Measurements from ENCODE around the gene PIGX.
A peak's percentile ranks its signal among the peaks of the same experiment; 100 is the strongest.

PIGX gene

DNA sequence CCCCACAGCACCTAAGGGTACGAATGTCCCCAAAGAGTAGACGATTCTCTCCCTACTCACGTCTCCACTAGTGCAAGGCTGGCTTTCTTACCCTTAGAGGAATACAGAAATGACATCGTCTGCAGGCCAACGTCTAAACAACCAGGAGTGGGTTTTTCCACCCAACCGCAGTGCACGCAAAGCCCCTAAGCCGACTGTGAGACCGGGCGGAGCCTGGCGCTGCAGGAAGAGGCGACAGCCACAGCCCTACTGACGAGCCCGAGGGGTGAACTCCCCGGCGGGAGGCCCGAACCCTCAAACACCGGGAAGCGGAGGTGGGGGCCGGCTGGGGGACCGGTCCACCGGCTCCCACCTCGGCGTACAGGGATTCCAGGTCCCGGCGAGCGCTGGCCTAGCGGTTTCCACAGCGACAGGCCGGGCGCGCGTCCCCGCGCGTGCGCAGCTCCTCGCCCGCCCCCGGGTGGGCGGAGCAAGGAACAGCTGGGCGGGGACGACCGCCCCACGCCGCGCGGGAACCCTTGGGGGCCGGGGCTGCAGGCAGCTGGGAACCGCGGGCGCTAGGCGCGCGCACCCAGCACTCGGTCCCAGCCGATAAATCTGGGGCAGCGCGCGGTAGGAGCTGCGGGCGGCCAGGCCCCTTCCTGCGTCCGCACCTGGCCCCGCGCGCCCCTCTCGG, at the start of gene PIGX, which contains the start of gene CEP19:
Gene PIGX (plus strand): TSS at position 540 of the 676 bp plus-strand sequence.
Gene CEP19 (minus strand): TSS at position 413 of the 676 bp plus-strand sequence. CDS start 3,593 bp downstream, outside the sequence.
- peak; percentile 35 to 94 (median 83) for DNase-seq

DNA sequence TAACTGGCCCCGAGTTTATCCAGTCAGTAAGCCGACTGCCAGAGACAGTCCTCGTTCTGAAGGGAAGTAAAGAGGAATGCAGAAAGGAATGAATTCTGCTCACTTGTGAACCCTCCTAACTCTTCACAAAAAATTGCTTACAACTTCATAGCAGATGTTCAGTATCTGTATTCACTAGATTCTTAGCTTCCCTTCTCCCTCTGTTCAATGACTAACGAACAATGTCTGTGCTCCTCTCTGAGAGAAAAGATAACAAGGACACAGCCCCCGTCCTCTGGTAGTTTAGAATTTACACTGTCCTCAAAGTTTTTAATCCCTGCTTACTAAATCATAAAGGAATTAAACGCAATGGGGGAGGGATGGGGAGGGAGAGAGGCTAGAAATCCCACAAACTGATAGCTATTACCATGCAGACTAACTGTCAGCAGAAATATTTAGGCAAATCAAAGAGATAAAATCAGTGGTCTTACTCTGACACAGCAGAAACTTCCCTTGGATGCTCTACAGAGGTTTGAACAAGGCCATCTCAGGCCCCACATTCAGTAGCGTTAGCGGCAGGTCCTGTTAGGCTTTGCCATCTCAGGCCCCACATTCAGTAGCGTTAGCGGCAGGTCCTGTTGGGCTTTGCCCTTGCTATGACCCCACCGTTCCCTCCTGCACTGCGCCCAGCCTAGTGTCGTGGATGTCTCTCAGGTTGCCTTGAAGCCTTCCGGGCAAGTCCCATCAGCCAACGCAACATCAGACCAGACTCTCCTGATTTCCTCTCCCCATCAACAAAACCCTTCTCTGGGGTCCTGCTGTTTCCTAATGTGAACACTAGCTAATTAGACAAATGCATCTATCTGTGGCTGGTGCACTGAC, 49.2 kb upstream of the PIGX start:
- DNase-seq = no peak

DNA sequence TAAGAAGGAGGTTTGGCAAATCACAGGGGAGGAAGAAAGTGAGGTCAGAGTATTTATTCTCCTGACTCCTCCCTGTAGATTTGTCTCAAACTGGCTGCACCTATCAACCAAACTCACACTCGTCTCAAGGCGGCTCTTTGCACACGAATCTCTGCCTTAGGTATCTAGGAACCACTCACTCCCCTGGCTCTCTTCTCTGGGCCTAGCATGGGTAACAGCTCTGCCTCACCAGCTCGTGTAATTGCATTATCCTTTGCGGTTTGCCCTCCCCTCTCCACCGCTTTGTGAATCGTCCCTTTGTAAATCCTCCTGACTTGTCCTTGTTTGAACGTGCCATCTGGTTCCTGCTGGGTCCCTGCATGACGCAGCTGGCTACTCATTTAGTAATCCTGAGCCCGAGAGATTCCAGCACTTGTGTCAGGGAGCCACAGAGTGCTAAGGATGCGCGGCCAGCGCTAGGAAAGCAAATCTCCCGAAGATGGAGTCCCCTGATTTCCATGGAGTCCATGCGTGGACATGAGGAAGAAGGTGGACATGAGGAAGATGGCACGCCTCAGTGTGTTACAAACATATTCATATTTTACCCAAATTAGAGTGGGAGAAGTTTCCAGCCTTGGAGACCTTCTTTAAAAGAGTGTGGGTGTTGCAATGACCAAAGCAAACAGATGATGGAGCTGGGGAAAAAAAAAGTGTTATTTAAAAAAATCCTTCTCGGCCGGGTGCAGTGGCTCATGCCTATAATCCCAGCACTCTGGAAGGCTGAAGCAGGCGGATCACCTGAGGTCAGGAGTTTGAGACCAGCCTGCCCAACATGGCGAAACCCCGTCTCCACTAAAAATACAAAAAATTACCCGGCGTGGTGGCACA, 45.9 kb upstream of the PIGX start:
- peak in 18 of 51 donors; percentile 7 to 49 (median 22) for DNase-seq

DNA sequence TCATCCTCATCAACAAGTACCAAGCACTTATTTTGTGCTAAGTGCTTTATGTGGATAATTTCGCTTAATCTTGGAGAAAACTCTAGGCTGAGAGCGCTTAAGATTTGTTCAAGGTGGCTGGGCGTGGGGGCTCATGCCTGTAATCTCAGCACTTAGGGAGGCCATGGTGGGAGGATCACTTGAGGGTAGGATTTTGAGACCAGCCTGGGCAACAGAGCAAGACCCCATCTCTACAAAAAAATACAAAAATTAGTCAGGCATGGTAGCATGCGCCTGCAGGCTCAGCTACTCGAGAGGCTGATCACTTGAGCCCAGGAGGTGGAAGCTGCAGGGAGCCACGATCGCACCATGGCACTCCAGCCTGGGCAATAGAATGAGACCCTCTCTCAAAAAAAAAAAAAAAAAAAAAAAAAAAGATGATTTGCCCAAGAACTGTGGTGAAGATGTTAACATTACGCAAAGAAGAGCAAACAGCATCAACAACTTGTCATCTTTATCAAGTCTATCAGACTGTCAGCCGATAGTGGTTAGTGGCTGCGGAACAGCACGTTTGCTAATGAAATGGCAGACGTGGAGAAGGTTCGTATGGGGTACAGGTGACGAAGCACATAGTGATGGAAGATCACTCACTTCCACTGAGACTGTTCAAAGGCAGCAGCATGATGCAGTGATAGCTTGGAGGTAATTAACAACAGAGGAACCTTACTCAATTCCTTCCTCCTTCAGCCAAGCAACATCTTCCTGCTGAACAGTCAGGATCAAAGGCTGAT, 44.9 kb upstream of the PIGX start:
- no peak for DNase-seq

DNA sequence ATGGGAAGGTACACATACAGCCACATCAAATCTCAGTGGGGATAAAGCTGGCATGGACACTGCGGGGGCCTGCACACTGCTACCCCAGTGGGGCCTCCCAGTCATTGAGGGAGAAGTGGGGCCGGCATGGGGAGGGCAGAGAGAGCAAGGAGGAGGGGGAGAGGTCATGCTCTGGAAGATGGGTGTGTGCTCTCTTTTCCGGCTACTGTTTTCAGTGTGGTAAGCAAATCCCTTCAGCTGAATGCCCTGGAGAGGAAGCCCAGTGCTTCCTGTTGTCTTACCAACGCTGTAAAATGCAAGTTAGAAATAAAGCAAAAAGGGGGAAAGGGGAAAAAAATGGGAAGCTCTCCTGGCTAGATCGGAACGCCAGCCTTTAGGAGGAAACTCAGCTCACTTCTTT, 41.8 kb upstream of the PIGX start:
- DNase-seq = no peak

DNA sequence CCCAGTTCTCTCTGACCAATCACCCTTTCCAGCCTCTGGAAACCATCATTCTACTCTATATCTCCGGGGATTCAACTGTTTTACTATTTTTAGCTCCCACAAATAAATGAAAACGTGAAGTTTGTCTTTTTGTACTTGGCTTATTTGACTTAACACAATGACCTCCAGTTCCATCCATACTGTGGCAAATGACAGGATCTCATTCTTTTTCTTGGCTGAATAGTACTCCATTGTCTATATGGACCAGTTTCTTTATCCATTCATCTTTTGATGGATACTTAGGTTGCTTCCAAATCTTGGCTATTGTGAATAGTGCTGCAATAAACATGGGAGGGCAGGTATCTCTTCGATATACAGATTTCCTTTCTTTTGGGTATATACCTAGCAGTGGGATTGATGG, 38.5 kb upstream of the PIGX start:
- DNase-seq = no peak

DNA sequence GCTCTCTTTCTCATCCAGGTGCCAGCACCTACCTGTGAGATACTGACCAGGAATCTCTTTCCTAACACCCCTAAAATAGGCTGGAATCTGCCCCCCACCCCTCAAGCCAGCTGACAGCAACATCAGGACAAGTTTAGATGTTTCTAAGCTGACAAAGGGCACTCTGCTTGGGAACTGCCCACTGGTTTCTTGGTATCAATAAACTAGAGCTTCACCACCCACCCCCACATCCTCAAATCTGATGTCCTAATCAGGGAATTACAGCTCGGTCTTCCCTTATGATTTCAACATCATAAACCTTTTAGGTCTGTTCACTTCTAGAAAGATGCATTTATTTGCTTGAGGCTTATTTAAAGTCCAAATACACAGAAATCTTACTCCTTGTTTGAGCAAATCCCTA, 34.8 kb upstream of the PIGX start:
- DNase-seq = no peak

DNA sequence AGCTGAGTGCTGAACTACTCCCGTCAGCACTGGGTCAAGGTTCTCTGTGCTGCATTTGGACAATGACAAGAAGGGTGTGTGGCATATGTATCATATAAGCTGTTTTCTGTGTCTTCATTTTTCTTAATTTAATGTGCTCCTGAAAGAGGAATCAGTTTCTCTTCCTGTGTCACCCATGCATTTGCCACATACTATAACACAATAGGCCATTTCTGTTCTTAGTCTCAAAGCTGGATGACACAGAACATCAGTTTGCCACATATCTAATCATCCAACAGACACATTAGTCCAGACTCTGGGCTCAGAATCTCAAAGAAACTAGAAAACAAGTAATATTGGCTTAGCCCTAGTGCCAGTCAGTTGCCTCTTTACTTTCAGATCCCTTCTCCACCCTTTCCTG, 34.2 kb upstream of the PIGX start:
- no peak for DNase-seq

DNA sequence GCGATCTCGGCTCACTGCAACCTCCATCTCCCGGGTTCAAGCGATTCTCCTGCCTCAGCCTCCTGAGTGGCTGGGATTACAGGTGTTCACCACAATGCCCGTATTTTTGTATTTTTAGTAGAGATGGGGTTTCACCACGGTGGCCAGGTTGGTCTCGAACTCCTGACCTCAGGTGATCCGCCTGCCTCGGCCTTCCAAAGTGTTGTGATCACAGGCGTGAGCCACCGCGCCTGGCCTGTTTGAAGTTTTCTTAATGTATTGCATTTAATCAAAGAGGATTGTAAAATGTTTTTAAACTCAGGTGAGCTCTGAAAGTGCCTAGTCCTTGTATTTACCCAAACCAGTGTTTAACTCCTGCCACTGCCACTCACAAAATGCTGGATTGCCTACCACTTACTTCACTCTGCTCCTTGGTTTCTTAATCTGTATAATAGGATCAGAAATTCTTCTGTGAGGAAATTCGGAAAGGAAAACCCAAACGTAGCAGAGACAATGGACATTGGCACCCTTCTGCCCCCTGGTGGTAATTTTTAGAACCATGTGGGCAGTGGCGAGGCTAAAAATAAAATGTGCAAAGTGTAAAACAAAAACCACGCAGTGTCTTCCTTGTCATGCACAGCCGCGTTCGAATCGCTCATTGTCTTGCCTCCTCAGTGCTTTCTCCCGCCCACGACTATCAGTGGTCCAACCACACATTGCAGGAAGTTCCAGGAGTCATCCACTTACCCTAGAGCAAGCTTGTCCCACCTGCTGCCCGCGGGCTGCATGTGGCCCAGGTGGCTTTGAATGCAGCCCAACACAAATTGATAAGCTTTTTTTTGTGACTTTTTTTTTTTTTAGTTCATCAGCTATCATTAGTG, 27.4 kb upstream of the PIGX start:
- DNase-seq = peak in 41 of 51 donors; percentile 6 to 75 (median 24)

DNA sequence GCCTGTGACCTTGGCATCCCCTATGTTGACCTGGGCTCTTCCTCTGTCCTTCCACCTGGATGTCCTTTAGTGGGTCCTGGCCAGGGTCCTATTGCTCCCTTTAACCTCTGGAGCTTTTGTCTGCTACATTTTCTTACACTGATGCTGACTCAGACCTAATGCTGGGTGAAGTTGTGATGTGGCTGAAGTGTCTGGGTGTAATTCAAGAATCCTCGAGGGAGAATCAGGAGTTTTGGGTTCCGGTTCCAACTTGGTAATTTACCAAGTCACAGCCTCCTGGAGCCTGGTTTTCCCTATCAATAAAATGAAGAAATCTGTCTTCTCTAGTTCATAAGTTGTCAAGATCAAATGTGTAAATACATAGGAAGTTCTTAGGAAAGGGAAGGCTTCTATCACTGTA, 25.7 kb upstream of the PIGX start:
- no peak for DNase-seq

DNA sequence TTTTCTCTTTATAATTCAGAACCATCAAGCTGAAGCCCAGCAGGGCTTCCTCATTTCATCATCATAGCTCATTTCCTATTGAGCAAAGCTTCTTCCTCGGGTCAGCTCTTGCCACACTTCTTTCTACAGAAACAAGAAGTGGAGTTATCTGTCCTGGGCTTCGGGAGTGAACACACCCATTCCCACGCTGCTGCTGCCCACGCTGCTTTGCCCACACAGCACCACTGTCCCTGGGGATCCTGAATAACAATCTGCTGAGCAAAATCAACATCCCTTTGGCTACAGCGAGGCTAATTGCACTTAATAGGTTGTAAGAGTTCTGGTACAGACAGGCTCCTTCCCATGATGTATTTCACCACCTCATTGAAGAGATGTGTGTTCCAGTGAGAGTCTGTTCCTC, 23.8 kb upstream of the PIGX start:
- DNase-seq = peak in 3 of 51 donors; percentile 1 to 11 (median 3)

DNA sequence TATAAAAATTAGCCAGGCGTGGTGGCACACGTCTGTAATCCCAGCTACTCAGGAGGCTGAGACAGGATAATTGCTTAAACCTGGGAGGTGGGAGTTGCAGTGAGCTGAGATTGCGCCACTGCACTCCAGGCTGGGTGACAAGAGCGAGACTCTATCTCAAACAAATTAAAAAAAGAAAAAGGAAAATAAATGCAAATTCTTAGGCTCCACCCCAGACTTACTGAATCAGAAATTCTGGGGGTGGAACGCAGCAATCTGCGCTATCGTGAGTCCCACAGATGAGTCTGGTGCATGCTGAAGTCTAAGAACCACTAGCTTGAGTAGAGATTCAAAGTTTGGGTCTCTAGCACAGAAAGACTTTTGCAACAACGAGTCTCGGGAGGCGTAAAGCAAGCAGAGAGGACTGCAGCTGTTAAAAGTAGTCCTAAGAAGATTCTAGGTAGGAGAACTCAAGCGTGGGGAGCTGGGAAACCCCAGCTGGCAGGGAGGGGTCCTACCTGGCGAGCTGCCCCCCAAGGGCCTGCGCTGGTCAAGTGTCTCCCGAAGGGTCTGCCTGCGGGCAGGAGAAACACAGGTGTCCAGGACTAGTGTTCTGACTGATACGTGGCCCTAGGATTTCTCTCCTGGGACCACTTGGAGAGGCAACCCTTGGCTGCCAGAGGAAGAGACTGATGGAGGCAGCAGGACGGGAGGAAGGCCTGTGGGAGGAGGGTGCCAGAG, 22.1 kb upstream of the PIGX start:
- peak in 1 of 51 donors; percentile 21 for DNase-seq

DNA sequence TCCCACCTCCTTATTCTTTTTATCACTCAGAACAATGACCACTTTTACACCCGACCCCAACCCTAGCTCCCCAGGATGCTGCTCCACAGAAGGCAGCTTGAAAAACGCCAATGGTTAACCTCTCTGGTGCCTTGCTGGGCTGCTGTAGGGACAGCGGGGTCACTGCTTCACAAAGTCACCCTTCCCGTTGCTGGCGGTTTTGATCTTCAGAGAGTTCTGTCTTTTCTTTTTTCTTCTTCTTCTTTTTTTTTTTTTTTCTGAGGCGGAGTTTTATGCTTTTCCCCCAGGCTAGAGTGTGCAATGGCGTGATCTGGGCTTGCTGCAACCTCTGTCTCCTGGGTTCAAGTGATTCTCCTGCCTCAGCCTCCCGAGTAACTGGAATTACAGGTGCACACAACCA, 20.8 kb upstream of the PIGX start:
- DNase-seq = no peak

DNA sequence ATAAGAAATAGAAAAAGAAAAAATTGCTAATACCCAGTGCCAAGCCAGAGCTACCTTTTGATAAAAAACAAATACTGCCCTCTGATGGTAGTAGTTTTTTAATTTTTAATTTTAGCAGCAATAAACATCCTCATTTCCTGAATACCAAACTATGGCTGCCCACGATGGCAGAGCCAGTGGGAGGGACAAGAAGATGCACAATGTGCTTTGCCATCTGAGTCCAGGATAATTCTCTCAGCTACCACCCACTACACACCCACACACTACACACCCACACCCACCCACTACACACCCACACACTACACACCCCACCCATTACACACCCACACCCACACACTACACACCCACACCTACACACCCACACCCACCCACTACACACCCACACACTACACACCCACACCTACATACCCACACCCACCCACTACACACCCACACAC, 18.0 kb upstream of the PIGX start:
- DNase-seq = no peak

DNA sequence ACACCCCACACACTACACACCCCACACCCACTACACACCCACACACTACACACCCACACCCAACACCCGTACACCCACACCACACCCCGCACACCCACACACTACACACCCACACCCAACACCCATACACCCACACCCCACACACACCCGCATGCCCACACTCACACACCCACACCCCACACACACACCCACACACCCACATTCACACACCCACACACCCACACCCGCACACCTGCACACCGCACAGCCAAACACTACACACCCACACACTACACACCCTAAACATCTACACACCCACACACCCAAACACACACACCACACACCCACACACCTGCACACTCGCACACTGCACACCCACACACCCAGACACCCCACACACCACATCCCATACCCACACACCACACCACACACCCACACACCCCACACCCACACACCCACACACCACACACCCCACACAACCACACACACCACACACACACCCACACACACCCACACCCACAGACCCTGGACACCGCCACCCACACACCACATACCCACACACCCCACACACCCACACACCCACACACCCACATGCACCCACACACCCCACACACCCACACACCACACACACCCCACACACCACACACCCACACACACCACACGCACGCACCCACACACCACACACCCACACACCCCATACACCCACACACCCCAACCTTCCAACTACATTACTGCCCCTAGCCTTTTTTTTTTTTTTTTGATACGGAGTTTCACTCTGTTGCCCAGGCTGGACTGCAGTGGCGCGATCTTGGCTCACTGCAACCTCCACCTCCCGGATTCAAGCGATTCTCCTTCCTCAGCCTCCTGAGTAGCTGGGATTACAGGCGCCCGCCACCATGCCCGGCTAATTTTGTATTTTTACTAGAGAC, 17.0 kb upstream of the PIGX start:
- DNase-seq = no peak

DNA sequence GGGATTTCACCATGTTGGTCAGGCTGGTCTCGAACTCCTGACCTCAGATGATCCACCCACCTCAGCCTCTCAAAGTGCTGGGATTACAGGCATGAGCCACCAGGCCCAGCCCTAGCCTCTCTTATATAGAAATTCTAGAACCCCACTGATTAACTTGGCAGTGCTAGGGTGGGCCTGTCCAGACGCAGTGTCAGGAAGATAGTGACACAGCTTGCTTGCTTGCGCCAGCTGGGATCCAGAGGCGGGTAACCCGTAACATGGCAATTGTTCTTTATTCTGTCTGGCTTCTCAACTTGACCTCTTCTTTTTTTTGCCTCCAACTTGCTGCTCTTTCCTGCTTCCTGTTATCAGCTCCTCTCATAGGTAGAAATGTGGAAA, 16.3 kb upstream of the PIGX start:
- no peak for DNase-seq

DNA sequence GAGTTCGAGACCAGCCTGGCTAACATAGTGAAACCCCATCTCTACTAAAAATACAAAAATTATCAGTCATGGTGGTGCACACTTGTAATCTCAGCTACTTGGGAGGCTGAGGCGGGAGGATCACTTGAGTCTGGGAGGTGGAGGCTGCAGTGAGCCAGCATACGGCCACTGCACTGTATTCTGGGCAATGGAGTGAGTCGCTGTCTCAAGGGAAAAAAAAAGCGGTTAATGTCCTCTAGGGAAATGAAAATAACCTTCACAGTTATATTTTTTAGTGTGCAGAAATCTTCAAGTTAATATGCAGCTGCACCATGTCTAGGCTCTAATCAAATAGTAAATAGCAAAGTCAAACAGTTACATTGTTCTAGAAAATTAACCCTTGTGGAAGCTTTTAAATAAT, 14.9 kb upstream of the PIGX start:
- no peak for DNase-seq

DNA sequence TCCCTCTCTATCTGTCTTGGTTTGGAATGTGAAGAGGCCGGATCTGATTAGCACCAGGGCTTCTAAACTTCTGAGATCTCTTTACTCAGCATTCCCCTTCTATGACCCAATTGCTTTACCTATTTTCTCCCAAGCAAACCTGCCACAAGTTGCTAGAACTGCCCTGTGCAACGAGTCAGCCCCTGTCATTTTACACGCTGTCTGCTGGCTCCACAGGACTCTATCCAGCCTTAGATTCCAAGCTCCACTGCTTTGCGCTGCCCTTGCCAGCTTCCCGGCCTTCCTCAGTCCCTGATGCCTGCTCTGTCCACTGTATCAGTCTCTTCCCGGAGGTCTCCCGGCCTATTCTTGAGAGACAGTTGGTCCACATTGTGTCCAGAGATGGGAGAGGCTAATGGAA, 12.4 kb upstream of the PIGX start:
- DNase-seq = no peak

Data from hypothalamus (tissue), 51 donors.